Measurements from ENCODE around the gene MYH14.
"Not testable (repeated sequence)": the region's sequence is repeated elsewhere in the genome, so short reads cannot be mapped to it uniquely, and the experiment has no call there.

MYH14 gene

GRCh38 chr19:50328873-50329145 is 125.4 kb downstream of the MYH14 start:
- POLR2A ChIA-PET = no interaction called here

GRCh38 chr19:50329146-50329925 is 125.9 kb downstream of the MYH14 start, which contains the start of gene KCNC3:
TSS of gene KCNC3 (minus strand) at chr19:50329377. CDS start at chr19:50329082, 295 bp downstream.
- peak within 1 kb of the TSS in 4 of 7 experiments; percentile 19 to 40 (median 27) for H3K4me3 ChIP-seq (ENCODE audit: control insufficient read depth in 1 of 7, extremely low read depth in 1 of 7, insufficient read depth in 4 of 7, low read depth in 2 of 7, low read length in 6 of 7)
- ChIA-PET POLR2A (interaction anchor here (0.7 kb wide), 2 partner anchors 48 to 184 kb away, joined by 3 read pairs; no protein-coding TSS in a partner anchor), CTCF (no interaction called here)
- WGBS (ENCODE audit: insufficient coverage) = 4% methylated on average over 28 of the region's 43 CpGs
- peaks cover 2 to 54% (median 33%) of the 10 kb centered on the region in 4 experiments for H3K4me1 ChIP-seq (ENCODE audit: control extremely low read depth in 1 of 4, control insufficient read depth in 4 of 4, insufficient read depth in 4 of 4, low read length in 3 of 4)
- no peaks in the 10 kb centered on the region for H3K36me3 ChIP-seq (ENCODE audit: control insufficient read depth in 4 of 4, insufficient read depth in 4 of 4, low read length in 3 of 4)
- H3K27ac ChIP-seq (ENCODE audit: insufficient read depth in 1 of 2, low read depth in 1 of 2, low read length in 2 of 2, poor library complexity in 1 of 2, severe bottlenecking in 2 of 2) = peak within 1 kb of the TSS in 1 of 2 experiments; percentile 68
- peaks cover 0 to 13% (median 7%) of the 10 kb centered on the region in 5 experiments for H3K9me3 ChIP-seq (ENCODE audit: control extremely low read depth in 1 of 5, control insufficient read depth in 4 of 5, insufficient read depth in 2 of 5, low read depth in 1 of 5, low read length in 4 of 5)
- H3K27me3 ChIP-seq (replicated peaks in 2 of 5; ENCODE audit: control insufficient read depth in 4 of 5, insufficient read depth in 5 of 5, low read length in 4 of 5) = peaks cover 0 to 85% (median 35%) of the 10 kb centered on the region in 5 experiments
- peak; percentile 95 to 97 (median 96) for DNase-seq

More at GRCh38 chr19:50328873-50329145, 125.4 kb downstream of the MYH14 start:
- Histone ChIP-seq H3K9me3 (ENCODE audit: control extremely low read depth in 1 of 5, control insufficient read depth in 4 of 5, insufficient read depth in 2 of 5, low read depth in 1 of 5, low read length in 4 of 5) (peaks cover 0 to 13% (median 7%) of the 10 kb centered on the region in 5 experiments), H3K4me1 (ENCODE audit: control extremely low read depth in 1 of 4, control insufficient read depth in 4 of 4, insufficient read depth in 4 of 4, low read length in 3 of 4) (peaks cover 2 to 51% (median 29%) of the 10 kb centered on the region in 4 experiments), H3K27me3 (replicated peaks in 2 of 5; ENCODE audit: control insufficient read depth in 4 of 5, insufficient read depth in 5 of 5, low read length in 4 of 5) (peaks cover 0 to 85% (median 35%) of the 10 kb centered on the region in 5 experiments), H3K4me3 (ENCODE audit: control insufficient read depth in 1 of 7, extremely low read depth in 1 of 7, insufficient read depth in 4 of 7, low read depth in 2 of 7, low read length in 6 of 7) (peak overlapping the region in 1 of 7 experiments; percentile 28), H3K36me3 (ENCODE audit: control insufficient read depth in 4 of 4, insufficient read depth in 4 of 4, low read length in 3 of 4) (no peaks in the 10 kb centered on the region), H3K27ac (ENCODE audit: insufficient read depth in 1 of 2, low read depth in 1 of 2, low read length in 2 of 2, poor library complexity in 1 of 2, severe bottlenecking in 2 of 2) (no peak overlapping the region)
- CTCF ChIA-PET = no interaction called here
- under 1% methylated on average over 18 of the region's 40 CpGs for WGBS (ENCODE audit: insufficient coverage)
- no peak for DNase-seq

GRCh38 chr19:50329926-50330294 is 126.5 kb downstream of the MYH14 start:
- Histone ChIP-seq H3K27ac (ENCODE audit: insufficient read depth in 1 of 2, low read depth in 1 of 2, low read length in 2 of 2, poor library complexity in 1 of 2, severe bottlenecking in 2 of 2) (peak overlapping the region in 1 of 2 experiments; percentile 68), H3K27me3 (replicated peaks in 2 of 5; ENCODE audit: control insufficient read depth in 4 of 5, insufficient read depth in 5 of 5, low read length in 4 of 5) (peaks cover 0 to 79% (median 35%) of the 10 kb centered on the region in 5 experiments), H3K4me1 (ENCODE audit: control extremely low read depth in 1 of 4, control insufficient read depth in 4 of 4, insufficient read depth in 4 of 4, low read length in 3 of 4) (peaks cover 2 to 54% (median 33%) of the 10 kb centered on the region in 4 experiments), H3K9me3 (ENCODE audit: control extremely low read depth in 1 of 5, control insufficient read depth in 4 of 5, insufficient read depth in 2 of 5, low read depth in 1 of 5, low read length in 4 of 5) (peaks cover 0 to 13% (median 7%) of the 10 kb centered on the region in 5 experiments), H3K4me3 (ENCODE audit: control insufficient read depth in 1 of 7, extremely low read depth in 1 of 7, insufficient read depth in 4 of 7, low read depth in 2 of 7, low read length in 6 of 7) (peak overlapping the region in 3 of 7 experiments; percentile 17 to 40 (median 26))
- WGBS (ENCODE audit: insufficient coverage) = 34% methylated on average over 16 of the region's 18 CpGs
- POLR2A ChIA-PET = interaction anchor here (0.7 kb wide), 1 partner anchor 183 kb away, joined by 3 read pairs; no protein-coding TSS in a partner anchor
- CTCF ChIA-PET; DNase-seq; H3K36me3 ChIP-seq (ENCODE audit: control insufficient read depth in 4 of 4, insufficient read depth in 4 of 4, low read length in 3 of 4): not testable (repeated sequence)

GRCh38 chr19:50330365-50331078 is 127.1 kb downstream of the MYH14 start:
- peak overlapping the region in 1 of 2 experiments; percentile 68 for H3K27ac ChIP-seq (ENCODE audit: insufficient read depth in 1 of 2, low read depth in 1 of 2, low read length in 2 of 2, poor library complexity in 1 of 2, severe bottlenecking in 2 of 2)
- peaks cover 2 to 53% (median 32%) of the 10 kb centered on the region in 4 experiments for H3K4me1 ChIP-seq (ENCODE audit: control extremely low read depth in 1 of 4, control insufficient read depth in 4 of 4, insufficient read depth in 4 of 4, low read length in 3 of 4)
- peaks cover 0 to 13% (median 7%) of the 10 kb centered on the region in 5 experiments for H3K9me3 ChIP-seq (ENCODE audit: control extremely low read depth in 1 of 5, control insufficient read depth in 4 of 5, insufficient read depth in 2 of 5, low read depth in 1 of 5, low read length in 4 of 5)
- 3% methylated on average over 41 of the region's 48 CpGs for WGBS (ENCODE audit: insufficient coverage)
- no peaks in the 10 kb centered on the region for H3K36me3 ChIP-seq (ENCODE audit: control insufficient read depth in 4 of 4, insufficient read depth in 4 of 4, low read length in 3 of 4)
- peak overlapping the region in 5 of 7 experiments; percentile 25 to 67 (median 50) for H3K4me3 ChIP-seq (ENCODE audit: control insufficient read depth in 1 of 7, extremely low read depth in 1 of 7, insufficient read depth in 4 of 7, low read depth in 2 of 7, low read length in 6 of 7)
- ChIA-PET CTCF (no interaction called here), POLR2A (interaction anchor here (0.7 kb wide), 1 partner anchor 183 kb away, joined by 3 read pairs; no protein-coding TSS in a partner anchor)
- DNase-seq = peak; percentile 84 to 89 (median 86)
- peaks cover 0 to 74% (median 35%) of the 10 kb centered on the region in 5 experiments for H3K27me3 ChIP-seq (replicated peaks in 2 of 5; ENCODE audit: control insufficient read depth in 4 of 5, insufficient read depth in 5 of 5, low read length in 4 of 5)

GRCh38 chr19:50331221-50331993 is 128.0 kb downstream of the MYH14 start:
- Histone ChIP-seq H3K9me3 (ENCODE audit: control extremely low read depth in 1 of 5, control insufficient read depth in 4 of 5, insufficient read depth in 2 of 5, low read depth in 1 of 5, low read length in 4 of 5) (peaks cover 0 to 13% (median 7%) of the 10 kb centered on the region in 5 experiments), H3K36me3 (ENCODE audit: control insufficient read depth in 4 of 4, insufficient read depth in 4 of 4, low read length in 3 of 4) (no peaks in the 10 kb centered on the region), H3K27ac (ENCODE audit: insufficient read depth in 1 of 2, low read depth in 1 of 2, low read length in 2 of 2, poor library complexity in 1 of 2, severe bottlenecking in 2 of 2) (no peak overlapping the region), H3K4me1 (ENCODE audit: control extremely low read depth in 1 of 4, control insufficient read depth in 4 of 4, insufficient read depth in 4 of 4, low read length in 3 of 4) (peaks cover 2 to 49% (median 29%) of the 10 kb centered on the region in 4 experiments), H3K27me3 (replicated peaks in 2 of 5; ENCODE audit: control insufficient read depth in 4 of 5, insufficient read depth in 5 of 5, low read length in 4 of 5) (peaks cover 0 to 66% (median 33%) of the 10 kb centered on the region in 5 experiments), H3K4me3 (ENCODE audit: control insufficient read depth in 1 of 7, extremely low read depth in 1 of 7, insufficient read depth in 4 of 7, low read depth in 2 of 7, low read length in 6 of 7) (peak overlapping the region in 4 of 7 experiments; percentile 40 to 67 (median 57))
- peak in 1 of 3 donors; percentile 15 for DNase-seq
- CTCF ChIA-PET = no interaction called here
- 0% methylated on average over 6 of the region's 10 CpGs for WGBS (ENCODE audit: insufficient coverage)
- POLR2A ChIA-PET = no interaction called here

GRCh38 chr19:50331994-50332243 is 128.5 kb downstream of the MYH14 start:
- no peak overlapping the region for H3K27ac ChIP-seq (ENCODE audit: insufficient read depth in 1 of 2, low read depth in 1 of 2, low read length in 2 of 2, poor library complexity in 1 of 2, severe bottlenecking in 2 of 2)
- ChIA-PET CTCF (no interaction called here), POLR2A (no interaction called here)
- no peak for DNase-seq
- H3K27me3 ChIP-seq (replicated peaks in 2 of 5; ENCODE audit: control insufficient read depth in 4 of 5, insufficient read depth in 5 of 5, low read length in 4 of 5) = peaks cover 0 to 60% (median 33%) of the 10 kb centered on the region in 5 experiments
- H3K4me1 ChIP-seq (ENCODE audit: control extremely low read depth in 1 of 4, control insufficient read depth in 4 of 4, insufficient read depth in 4 of 4, low read length in 3 of 4) = peaks cover 2 to 49% (median 29%) of the 10 kb centered on the region in 4 experiments
- peaks cover 0 to 11% (median 7%) of the 10 kb centered on the region in 5 experiments for H3K9me3 ChIP-seq (ENCODE audit: control extremely low read depth in 1 of 5, control insufficient read depth in 4 of 5, insufficient read depth in 2 of 5, low read depth in 1 of 5, low read length in 4 of 5)
- H3K4me3 ChIP-seq (ENCODE audit: control insufficient read depth in 1 of 7, extremely low read depth in 1 of 7, insufficient read depth in 4 of 7, low read depth in 2 of 7, low read length in 6 of 7) = no peak overlapping the region
- H3K36me3 ChIP-seq (ENCODE audit: control insufficient read depth in 4 of 4, insufficient read depth in 4 of 4, low read length in 3 of 4) = no peaks in the 10 kb centered on the region
- WGBS (ENCODE audit: insufficient coverage) = no CpG with 5 or more reads among the region's 2 CpGs
